HEK293 (cell line): Measurements from ENCODE around the gene MAGI1.

ENCODE experiments used
- ATF2 ChIP-seq: fragments of 450-650 bp; formaldehyde crosslinking; IDR thresholded peaks from 2 replicates; pipeline ENCODE4 v1.5.1; 2016; ENCODE audit warnings: missing biosample characterization, missing genetic modification characterization, low read depth
- CTCF ChIP-seq: fragments of 450-650 bp; formaldehyde crosslinking; IDR thresholded peaks from 2 replicates; pipeline ENCODE4 v1.5.1; 2016; ENCODE audit warnings: missing biosample characterization, missing genetic modification characterization
- ELK4 ChIP-seq: IDR thresholded peaks from 2 replicates; pipeline ENCODE4 v1.6.1; 2011; ENCODE audit warnings: mild to moderate bottlenecking, low read depth, low read length, borderline replicate concordance
- HIC1 ChIP-seq: fragments of 450-650 bp; formaldehyde crosslinking; IDR thresholded peaks from 2 replicates; pipeline ENCODE4 v1.5.1; 2016; ENCODE audit warnings: missing biosample characterization, missing genetic modification characterization
- MZF1 ChIP-seq: fragments of 450-650 bp; formaldehyde crosslinking; IDR thresholded peaks from 2 replicates; pipeline ENCODE4 v1.5.1; 2017; ENCODE audit warnings: missing biosample characterization, missing genetic modification characterization, borderline replicate concordance
- REPIN1 ChIP-seq: fragments of 450-650 bp; formaldehyde crosslinking; IDR thresholded peaks from 2 replicates; pipeline ENCODE4 v1.5.1; 2017; ENCODE audit warnings: missing biosample characterization, missing genetic modification characterization, low read depth
- REST ChIP-seq: fragments of 450-650 bp; formaldehyde crosslinking; IDR thresholded peaks from 2 replicates; pipeline ENCODE4 v1.5.1; 2016; ENCODE audit warnings: missing biosample characterization, missing genetic modification characterization
- WT1 ChIP-seq: fragments of 450-650 bp; formaldehyde crosslinking; IDR thresholded peaks from 2 replicates; pipeline ENCODE4 v1.5.1; 2016; ENCODE audit warnings: missing biosample characterization, missing genetic modification characterization
- ZNF138 ChIP-seq: fragments of 450-650 bp; formaldehyde crosslinking; IDR thresholded peaks from 2 replicates; pipeline ENCODE4 v1.5.1; 2016; ENCODE audit warnings: missing biosample characterization, missing genetic modification characterization, borderline replicate concordance
- ZNF292 ChIP-seq: fragments of 450-650 bp; formaldehyde crosslinking; IDR thresholded peaks from 2 replicates; pipeline ENCODE4 v1.5.1; 2016; ENCODE audit warnings: low read depth, missing biosample characterization, missing genetic modification characterization, borderline replicate concordance
- ZNF488 ChIP-seq: fragments of 450-650 bp; formaldehyde crosslinking; IDR thresholded peaks from 2 replicates; pipeline ENCODE4 v1.5.1; 2016; ENCODE audit warnings: missing biosample characterization, missing genetic modification characterization
- ZNF530 ChIP-seq: fragments of 450-650 bp; formaldehyde crosslinking; IDR thresholded peaks from 2 replicates; pipeline ENCODE4 v1.5.1; 2016; ENCODE audit warnings: low read depth, missing biosample characterization, missing genetic modification characterization

GRCh38 chr3:65894679-65895453, 143.9 kb downstream of the MAGI1 start:
- TF ChIP-seq ZNF488: no peak
- TF ChIP-seq CTCF (tag by site-specific recombination): no peak
- no peak for TF ChIP-seq REPIN1 (tag by site-specific recombination)
- TF ChIP-seq HIC1 (tag by site-specific recombination): no peak
- TF ChIP-seq ELK4: no peak
- TF ChIP-seq MZF1 (tag by site-specific recombination): no peak
- no peak for TF ChIP-seq REST
- TF ChIP-seq ZNF138 (tag by site-specific recombination): no peak
- TF ChIP-seq ZNF292 (tag by site-specific recombination): no peak
- TF ChIP-seq WT1 (tag by site-specific recombination): no peak
- no peak for TF ChIP-seq ATF2
- TF ChIP-seq ZNF530 (tag by site-specific recombination): no peak
